CD4-positive, alpha-beta T cell treated with Interferon alpha-2 for 1 hour (primary cell): ENCODE results near the gene CDC26.
"Not testable (repeated sequence)": the region's sequence is repeated elsewhere in the genome, so short reads cannot be mapped to it uniquely, and the experiment has no call there.

ENCODE experiments used
- DNase-seq, 2 donors: peaks; one replicate each; pipeline ENCODE4 v3.0.0-alpha.2; 2020 to 2022

Gene CDC26

GRCh38 chr9:113290052-113290607 lies 14.8 kb upstream of the CDC26 start:
- no peak for DNase-seq

- no peak for DNase-seq
Measured at GRCh38 chr9:113289091-113289490, 13.7 kb upstream of the CDC26 start.

- no peak for DNase-seq
Measured at GRCh38 chr9:113281356-113281755, 6.0 kb upstream of the CDC26 start.

- no peak for DNase-seq
Measured at GRCh38 chr9:113278840-113279239, 3.5 kb upstream of the CDC26 start.

- DNase-seq = peak; percentile 24 to 79
Measured at GRCh38 chr9:113274474-113275156, 757 bp downstream of the CDC26 start.

- DNase-seq = no peak
Measured at GRCh38 chr9:113269871-113270270, 5.5 kb downstream of the CDC26 start.

GRCh38 chr9:113269355-113269754 lies 6.0 kb downstream of the CDC26 start:
- no peak for DNase-seq

GRCh38 chr9:113267911-113268566 lies 7.3 kb downstream of the CDC26 start:
- no peak for DNase-seq

GRCh38 chr9:113266174-113266573 lies 9.2 kb downstream of the CDC26 start:
- no peak for DNase-seq

GRCh38 chr9:113261917-113262671 lies 13.3 kb downstream of the CDC26 start:
- DNase-seq = no peak

- DNase-seq = no peak
Measured at GRCh38 chr9:113258282-113258681, 17.1 kb downstream of the CDC26 start.

GRCh38 chr9:113257863-113258262 lies 17.5 kb downstream of the CDC26 start:
- DNase-seq = no peak

GRCh38 chr9:113255438-113255837 lies 19.9 kb downstream of the CDC26 start:
- no peak for DNase-seq

GRCh38 chr9:113254991-113255390 lies 20.4 kb downstream of the CDC26 start:
- no peak for DNase-seq

GRCh38 chr9:113250807-113251206 lies 24.6 kb downstream of the CDC26 start:
- DNase-seq = no peak

GRCh38 chr9:113249661-113250060 lies 25.7 kb downstream of the CDC26 start:
- DNase-seq = not testable (repeated sequence)

- DNase-seq = no peak
Measured at GRCh38 chr9:113247640-113248039, 27.7 kb downstream of the CDC26 start.

GRCh38 chr9:113246928-113247327 lies 28.4 kb downstream of the CDC26 start:
- no peak for DNase-seq

GRCh38 chr9:113245894-113246293 lies 29.5 kb downstream of the CDC26 start:
- DNase-seq = no peak

- DNase-seq = no peak
Measured at GRCh38 chr9:113244556-113244955, 30.8 kb downstream of the CDC26 start.

GRCh38 chr9:113241161-113241560 lies 34.2 kb downstream of the CDC26 start:
- no peak for DNase-seq

GRCh38 chr9:113238859-113239232 lies 36.5 kb downstream of the CDC26 start:
- DNase-seq = no peak

- DNase-seq = no peak
Measured at GRCh38 chr9:113238202-113238858, 37.0 kb downstream of the CDC26 start.
